ENCODE data around the gene CCDC78.
"Not testable (repeated sequence)": the region's sequence is repeated elsewhere in the genome, so short reads cannot be mapped to it uniquely, and the experiment has no call there.

The CCDC78 gene

GRCh38 chr16:698911-699671 is 27.2 kb downstream of the CCDC78 start:
- H3K4me3 Mint-ChIP-seq = no peak overlapping the region
- H3K36me3 Mint-ChIP-seq (ENCODE audit: low read depth) = no peaks in the 10 kb centered on the region
- peaks cover 96% of the 10 kb centered on the region for H3K27me3 Mint-ChIP-seq
- peaks cover 15% of the 10 kb centered on the region for H3K4me1 Mint-ChIP-seq (ENCODE audit: low read depth)
- intact Hi-C loops (cut with micrococcal nuclease) = no loop called here
- H3K9me3 Mint-ChIP-seq = no peaks in the 10 kb centered on the region
- H3K27ac Mint-ChIP-seq = no peak overlapping the region

DNA sequence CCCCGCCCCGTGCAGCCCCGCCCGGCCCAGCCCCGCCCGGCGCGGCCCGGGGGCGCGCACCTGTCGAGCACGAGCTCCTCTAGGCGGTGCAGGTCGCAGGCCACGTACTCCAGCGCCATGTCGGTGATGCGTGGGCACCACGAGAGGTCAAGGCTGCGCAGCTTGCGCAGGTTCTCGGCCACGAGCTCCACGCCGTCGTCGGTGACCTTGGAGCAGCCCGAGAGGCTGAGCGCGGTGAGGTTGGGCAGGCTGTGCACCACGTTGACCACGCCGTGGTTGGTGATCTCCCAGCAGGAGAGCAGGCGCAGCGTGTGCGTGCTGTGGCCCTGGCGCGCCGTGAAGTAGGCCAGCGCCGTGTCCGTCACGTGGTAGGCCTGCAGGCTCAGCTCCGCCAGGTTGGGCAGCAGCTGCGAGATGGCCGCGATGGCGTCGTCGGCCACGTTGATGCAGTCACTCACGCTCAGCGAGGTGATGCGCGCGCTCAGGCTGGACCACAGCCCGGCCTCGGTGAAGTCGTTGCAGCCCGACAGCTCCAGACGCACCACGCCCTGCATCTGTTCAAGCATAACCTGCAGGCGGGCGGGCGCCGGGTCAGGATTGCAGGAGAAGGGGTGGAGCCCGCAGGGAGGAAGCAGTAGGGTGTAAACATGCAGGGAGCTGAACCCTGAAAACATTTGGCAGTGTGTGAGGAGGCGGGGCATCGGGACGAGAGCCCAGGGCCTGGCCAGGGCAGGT is 30.7 kb downstream of the CCDC78 start:
- Mint-ChIP-seq H3K9me3 (no peaks in the 10 kb centered on the region), H3K27ac (no peak overlapping the region), H3K4me3 (peak overlapping the region; percentile 34), H3K4me1 (ENCODE audit: low read depth) (peaks cover 27% of the 10 kb centered on the region), H3K36me3 (ENCODE audit: low read depth) (no peaks in the 10 kb centered on the region), H3K27me3 (peaks cover 92% of the 10 kb centered on the region)
- intact Hi-C loops (cut with micrococcal nuclease) = no loop called here

GRCh38 chr16:694863-695354 is 31.3 kb downstream of the CCDC78 start:
- peaks cover 28% of the 10 kb centered on the region for H3K4me1 Mint-ChIP-seq (ENCODE audit: low read depth)
- H3K4me3 Mint-ChIP-seq = no peak overlapping the region
- H3K27ac Mint-ChIP-seq = no peak overlapping the region

DNA sequence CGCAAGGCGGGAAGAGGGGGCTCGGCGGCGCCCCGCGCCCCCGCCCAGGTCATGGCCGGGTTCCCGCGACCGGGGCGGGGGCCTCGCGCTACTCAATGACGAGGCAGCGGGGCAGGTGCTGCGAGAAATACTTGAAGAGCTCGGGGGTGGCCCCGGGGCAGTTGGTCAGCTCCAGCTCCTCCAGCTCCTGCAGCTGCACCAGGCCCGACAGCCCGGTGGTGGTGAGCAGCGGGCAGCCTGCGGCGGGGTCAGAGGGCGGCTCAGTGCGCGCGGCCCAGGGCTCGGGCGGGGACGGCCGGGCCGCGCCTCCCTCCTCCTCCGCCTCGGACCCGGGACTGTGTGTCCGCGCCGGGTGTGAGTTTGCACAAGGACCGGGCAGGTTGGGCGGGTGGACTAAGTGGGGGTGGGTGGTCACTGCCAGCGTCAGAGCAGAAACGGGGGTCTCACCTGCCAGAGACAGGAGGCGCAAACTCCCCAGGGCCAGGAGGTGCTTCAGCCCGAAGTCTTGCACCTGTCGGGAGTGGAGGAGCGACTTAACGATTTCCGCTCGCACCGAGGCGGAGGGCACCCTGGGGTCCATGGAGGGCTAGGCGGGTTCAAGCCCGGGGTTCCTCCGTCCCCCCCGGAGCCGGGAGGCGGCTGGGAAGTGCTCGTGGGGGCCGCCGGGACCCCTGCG is 31.9 kb downstream of the CCDC78 start:
- H3K27ac Mint-ChIP-seq = no peak overlapping the region
- H3K36me3 Mint-ChIP-seq (ENCODE audit: low read depth) = peaks cover 7% of the 10 kb centered on the region
- no peaks in the 10 kb centered on the region for H3K9me3 Mint-ChIP-seq
- H3K27me3 Mint-ChIP-seq = peaks cover 82% of the 10 kb centered on the region
- intact Hi-C loops (cut with micrococcal nuclease) = no loop called here
- peak overlapping the region; percentile 34 for H3K4me3 Mint-ChIP-seq
- peaks cover 33% of the 10 kb centered on the region for H3K4me1 Mint-ChIP-seq (ENCODE audit: low read depth)

More at GRCh38 chr16:694863-695354, 31.3 kb downstream of the CCDC78 start:
- intact Hi-C loops (cut with micrococcal nuclease) = no loop called here
- Mint-ChIP-seq H3K27me3 (peaks cover 88% of the 10 kb centered on the region), H3K36me3 (ENCODE audit: low read depth) (peaks cover 3% of the 10 kb centered on the region), H3K9me3 (no peaks in the 10 kb centered on the region)

DNA sequence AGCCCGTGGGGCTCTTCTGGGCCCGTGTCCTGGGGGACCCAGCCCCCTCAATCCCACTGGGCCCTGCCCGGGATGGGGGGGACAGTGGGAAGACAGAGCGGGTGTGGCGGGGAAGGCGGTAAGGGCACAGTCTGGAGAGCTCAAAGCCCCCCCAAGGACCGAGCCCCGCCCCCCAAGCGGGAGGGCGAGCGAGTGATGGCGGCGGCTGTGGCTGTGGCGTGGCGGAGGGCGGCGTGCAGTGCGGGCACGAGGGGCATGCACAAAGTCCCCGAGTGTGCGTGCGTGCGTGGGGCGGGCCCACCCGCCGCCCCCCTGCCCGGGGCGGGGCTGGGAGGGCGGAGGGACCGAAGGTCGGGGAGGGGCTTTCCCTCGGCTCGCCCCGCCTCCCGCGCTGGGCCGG is 32.5 kb downstream of the CCDC78 start:
- peaks cover 39% of the 10 kb centered on the region for H3K4me1 Mint-ChIP-seq (ENCODE audit: low read depth)
- H3K4me3 Mint-ChIP-seq = no peak overlapping the region
- no peaks in the 10 kb centered on the region for H3K9me3 Mint-ChIP-seq
- H3K27ac Mint-ChIP-seq = no peak overlapping the region
- peaks cover 76% of the 10 kb centered on the region for H3K27me3 Mint-ChIP-seq
- H3K36me3 Mint-ChIP-seq (ENCODE audit: low read depth) = peaks cover 7% of the 10 kb centered on the region
- intact Hi-C loops (cut with micrococcal nuclease) = no loop called here

- no peaks in the 10 kb centered on the region for H3K9me3 Mint-ChIP-seq
- no peak overlapping the region for H3K4me3 Mint-ChIP-seq
- intact Hi-C loops (cut with micrococcal nuclease) = no loop called here
- peaks cover 72% of the 10 kb centered on the region for H3K27me3 Mint-ChIP-seq
- H3K4me1 Mint-ChIP-seq (ENCODE audit: low read depth) = peaks cover 43% of the 10 kb centered on the region
- no peak overlapping the region for H3K27ac Mint-ChIP-seq
- peaks cover 7% of the 10 kb centered on the region for H3K36me3 Mint-ChIP-seq (ENCODE audit: low read depth)
Observed at GRCh38 chr16:693364-693763, 32.9 kb downstream of the CCDC78 start.

DNA sequence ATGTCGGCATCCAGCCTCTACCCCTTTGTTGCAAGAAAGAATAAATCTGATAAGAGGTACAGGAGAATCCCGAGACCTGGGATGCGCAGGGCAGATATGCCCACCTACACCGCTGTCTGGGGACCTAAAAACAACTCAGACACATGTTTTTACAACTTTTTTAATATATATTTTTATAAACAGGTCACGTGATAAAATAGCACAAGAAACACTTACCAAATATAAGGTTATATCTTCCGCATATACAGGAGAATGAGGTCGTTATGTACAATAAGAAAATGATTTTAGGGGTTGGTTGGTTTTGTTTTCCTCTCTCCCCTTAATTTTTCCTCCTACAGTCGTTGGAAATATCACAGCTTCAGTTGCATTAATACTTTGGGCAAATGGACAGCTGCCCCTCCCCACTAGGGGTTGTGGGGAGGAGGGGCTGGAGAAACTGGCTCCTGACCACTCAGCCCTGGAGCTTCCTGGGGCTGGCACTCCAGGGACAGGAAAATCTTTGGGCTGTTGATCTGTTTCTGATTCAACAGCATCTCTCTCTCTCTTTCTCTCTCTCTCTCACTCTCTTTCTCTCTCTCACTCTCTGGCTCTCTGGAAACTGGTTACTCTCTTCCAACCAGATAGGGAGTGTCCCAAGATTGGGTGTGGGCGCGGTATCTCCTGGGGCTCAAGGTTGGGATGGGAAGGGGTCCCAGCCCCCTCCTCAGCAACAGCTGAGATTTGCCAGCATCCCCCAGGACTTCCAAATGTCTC is 33.7 kb downstream of the CCDC78 start:
- peaks cover 43% of the 10 kb centered on the region for H3K4me1 Mint-ChIP-seq (ENCODE audit: low read depth)

GRCh38 chr16:691242-691641 is 35.0 kb downstream of the CCDC78 start:
- Mint-ChIP-seq H3K27ac (peak overlapping the region; percentile 93), H3K27me3 (peaks cover 52% of the 10 kb centered on the region)
- intact Hi-C loops (cut with micrococcal nuclease) = not testable (repeated sequence)

More for the DNA sequence above, 33.7 kb downstream of the CCDC78 start:
- Mint-ChIP-seq H3K27me3 (peaks cover 64% of the 10 kb centered on the region), H3K4me3 (no peak overlapping the region), H3K27ac (no peak overlapping the region), H3K9me3 (no peaks in the 10 kb centered on the region), H3K36me3 (ENCODE audit: low read depth) (peaks cover 10% of the 10 kb centered on the region)
- intact Hi-C loops (cut with micrococcal nuclease) = no loop called here

DNA sequence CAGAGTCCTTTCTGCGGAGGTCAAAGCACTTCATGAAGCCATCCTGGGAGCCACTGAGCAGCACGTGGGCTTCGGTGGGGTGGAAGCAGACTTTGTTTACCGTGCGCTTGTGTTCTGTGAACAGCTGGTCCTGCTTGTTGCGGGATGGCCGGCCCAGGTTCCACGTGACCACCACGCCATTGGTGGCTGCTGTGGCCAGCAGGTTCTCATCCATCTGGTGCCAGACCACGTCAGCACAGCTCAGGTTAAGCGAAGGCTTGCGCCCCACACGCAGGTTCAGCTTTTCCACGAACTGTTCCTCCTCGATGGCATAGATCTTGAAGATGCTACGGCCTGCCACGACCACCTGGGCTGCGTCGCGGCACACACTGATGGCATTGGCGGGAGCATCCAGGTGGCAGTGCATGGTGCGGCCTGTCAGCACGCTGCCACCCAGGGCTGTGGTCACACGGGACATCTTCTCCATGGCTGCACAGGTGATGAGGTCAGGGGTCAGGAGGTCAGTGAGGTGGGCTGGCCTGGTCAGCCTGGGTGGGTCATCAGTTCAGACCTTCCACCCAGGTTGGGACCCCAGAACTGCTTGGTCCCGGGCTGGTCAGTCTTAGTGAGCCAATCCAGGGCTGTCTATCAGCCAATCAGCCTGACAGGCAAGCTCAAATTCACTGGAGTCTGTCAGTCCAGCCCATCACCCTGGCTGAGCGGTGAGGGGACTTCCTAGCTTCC is 36.9 kb downstream of the CCDC78 start:
- H3K4me3 Mint-ChIP-seq = peak overlapping the region; percentile 97
- H3K4me1 Mint-ChIP-seq (ENCODE audit: low read depth) = peaks cover 54% of the 10 kb centered on the region
- intact Hi-C loops (cut with micrococcal nuclease) = no loop called here
- peaks cover 35% of the 10 kb centered on the region for H3K27me3 Mint-ChIP-seq
- peak overlapping the region; percentile 93 for H3K27ac Mint-ChIP-seq
- H3K36me3 Mint-ChIP-seq (ENCODE audit: low read depth) = peaks cover 42% of the 10 kb centered on the region
- no peaks in the 10 kb centered on the region for H3K9me3 Mint-ChIP-seq

More at GRCh38 chr16:691242-691641, 35.0 kb downstream of the CCDC78 start:
- Mint-ChIP-seq H3K4me1 (ENCODE audit: low read depth) (peaks cover 47% of the 10 kb centered on the region), H3K36me3 (ENCODE audit: low read depth) (peaks cover 23% of the 10 kb centered on the region), H3K4me3 (peak overlapping the region; percentile 49)
- not testable (repeated sequence) for H3K9me3 Mint-ChIP-seq

GRCh38 chr16:687499-687898 is 38.7 kb downstream of the CCDC78 start:
- peaks cover 18% of the 10 kb centered on the region for H3K27me3 Mint-ChIP-seq
- H3K4me1 Mint-ChIP-seq (ENCODE audit: low read depth) = peaks cover 63% of the 10 kb centered on the region
- no peak overlapping the region for H3K27ac Mint-ChIP-seq
- H3K36me3 Mint-ChIP-seq (ENCODE audit: low read depth) = peaks cover 61% of the 10 kb centered on the region
- H3K4me3 Mint-ChIP-seq = no peak overlapping the region
- intact Hi-C loops (cut with micrococcal nuclease) = no loop called here
- no peaks in the 10 kb centered on the region for H3K9me3 Mint-ChIP-seq

DNA sequence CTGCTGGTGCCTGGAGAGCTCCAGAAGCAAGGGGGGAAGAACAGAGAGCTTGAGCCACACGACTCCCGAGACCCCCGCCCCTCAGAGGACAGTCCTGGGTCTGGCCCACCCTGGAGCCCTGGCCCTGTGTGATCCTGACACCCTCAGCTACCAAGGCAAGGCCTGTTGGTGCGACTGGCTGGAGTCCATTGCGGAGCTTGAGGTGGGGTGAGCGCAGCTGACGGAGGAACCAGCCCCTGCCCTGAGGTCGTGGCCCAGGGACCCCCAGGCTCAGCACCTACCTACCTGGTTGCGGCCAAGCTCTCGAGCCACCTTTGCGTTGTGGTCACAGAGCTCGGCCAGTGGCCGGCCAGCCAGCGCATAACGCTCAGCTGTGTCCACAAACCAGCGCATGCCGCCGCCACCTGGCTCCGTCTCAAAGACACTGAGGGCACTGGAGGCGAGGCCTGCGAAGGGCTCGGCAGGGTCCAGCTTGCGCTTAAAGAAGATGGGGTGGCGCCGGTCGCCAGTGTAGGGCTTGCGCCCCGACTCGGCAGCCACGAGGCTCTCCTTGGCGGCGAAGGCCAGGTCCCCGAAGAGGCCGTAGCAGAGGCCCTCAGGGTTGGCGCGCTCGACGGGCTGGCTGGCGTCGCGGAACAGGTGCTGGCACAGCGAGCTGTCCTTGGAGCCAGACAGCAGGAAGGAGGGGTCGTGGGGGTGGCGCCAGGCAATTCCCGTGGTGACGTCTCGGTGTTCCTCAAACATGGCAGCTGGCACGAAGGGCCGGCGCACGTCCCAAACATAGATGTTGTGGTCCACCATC is 39.6 kb downstream of the CCDC78 start:
- intact Hi-C loops (cut with micrococcal nuclease) = no loop called here
- H3K36me3 Mint-ChIP-seq (ENCODE audit: low read depth) = peaks cover 69% of the 10 kb centered on the region
- no peak overlapping the region for H3K4me3 Mint-ChIP-seq

GRCh38 chr16:685967-686366 is 40.3 kb downstream of the CCDC78 start:
- Mint-ChIP-seq H3K27ac (peak overlapping the region; percentile 87), H3K27me3 (peaks cover 4% of the 10 kb centered on the region), H3K36me3 (ENCODE audit: low read depth) (peaks cover 76% of the 10 kb centered on the region), H3K4me3 (peak overlapping the region; percentile 17), H3K9me3 (no peaks in the 10 kb centered on the region), H3K4me1 (ENCODE audit: low read depth) (peaks cover 76% of the 10 kb centered on the region)
- intact Hi-C loops (cut with micrococcal nuclease) = no loop called here

More for the DNA sequence above, 39.6 kb downstream of the CCDC78 start:
- no peak overlapping the region for H3K27ac Mint-ChIP-seq
- H3K27me3 Mint-ChIP-seq = peaks cover 11% of the 10 kb centered on the region
- peaks cover 72% of the 10 kb centered on the region for H3K4me1 Mint-ChIP-seq (ENCODE audit: low read depth)
- H3K9me3 Mint-ChIP-seq = no peaks in the 10 kb centered on the region

Data from dendritic cell treated with granulocyte-macrophage colony-stimulating factor and Interleukin-4, amounts not matched to agents 40 ng/mL and 50 ng/mL, for 4 days (primary cell).